Measurements from ENCODE around the gene LFNG.
"Not testable (repeated sequence)": the region's sequence is repeated elsewhere in the genome, so short reads cannot be mapped to it uniquely, and the experiment has no call there.

The LFNG gene

GRCh38 chr7:2546776-2547586, 27.4 kb downstream of the LFNG start:
- H3K4me3 ChIP-seq (ENCODE audit: low read length) = no peak overlapping the region
- H3K9ac ChIP-seq (ENCODE audit: low read depth, low read length) = no peak overlapping the region
- no peak overlapping the region for H3K27ac ChIP-seq (ENCODE audit: low read depth, low read length)
- WGBS = 93% methylated on average over 31 of the region's 31 CpGs
- no peaks in the 10 kb centered on the region for H3K4me1 ChIP-seq (ENCODE audit: insufficient read depth, low read length)
- no peaks in the 10 kb centered on the region for H3K27me3 ChIP-seq (ENCODE audit: insufficient read depth, low read length)
- H3K36me3 ChIP-seq (ENCODE audit: insufficient read depth, low read length) = peaks cover 69% of the 10 kb centered on the region
- no peaks in the 10 kb centered on the region for H3K9me3 ChIP-seq (ENCODE audit: insufficient read depth, low read depth, low read length)

- H3K27me3 ChIP-seq (ENCODE audit: insufficient read depth, low read length) = no peaks in the 10 kb centered on the region
- H3K9me3 ChIP-seq (ENCODE audit: insufficient read depth, low read depth, low read length) = no peaks in the 10 kb centered on the region
- WGBS = 90% methylated on average over 8 of the region's 8 CpGs
- H3K4me1 ChIP-seq (ENCODE audit: insufficient read depth, low read length) = no peaks in the 10 kb centered on the region
- H3K4me3 ChIP-seq (ENCODE audit: low read length) = no peak overlapping the region
- H3K36me3 ChIP-seq (ENCODE audit: insufficient read depth, low read length) = peaks cover 49% of the 10 kb centered on the region
- no peak overlapping the region for H3K9ac ChIP-seq (ENCODE audit: low read depth, low read length)
- no peak overlapping the region for H3K27ac ChIP-seq (ENCODE audit: low read depth, low read length)
Observed at GRCh38 chr7:2551418-2551817, 31.8 kb downstream of the LFNG start.

GRCh38 chr7:2553108-2553507, 33.5 kb downstream of the LFNG start:
- H3K9me3 ChIP-seq (ENCODE audit: insufficient read depth, low read depth, low read length) = no peaks in the 10 kb centered on the region
- H3K4me1 ChIP-seq (ENCODE audit: insufficient read depth, low read length) = no peaks in the 10 kb centered on the region
- H3K36me3 ChIP-seq (ENCODE audit: insufficient read depth, low read length) = peaks cover 34% of the 10 kb centered on the region
- H3K9ac ChIP-seq (ENCODE audit: low read depth, low read length) = no peak overlapping the region
- WGBS = 99% methylated on average over 10 of the region's 10 CpGs
- no peak overlapping the region for H3K27ac ChIP-seq (ENCODE audit: low read depth, low read length)
- H3K4me3 ChIP-seq (ENCODE audit: low read length) = no peak overlapping the region
- no peaks in the 10 kb centered on the region for H3K27me3 ChIP-seq (ENCODE audit: insufficient read depth, low read length)

GRCh38 chr7:2553831-2554581, 34.4 kb downstream of the LFNG start:
- peaks cover 30% of the 10 kb centered on the region for H3K36me3 ChIP-seq (ENCODE audit: insufficient read depth, low read length)
- no peaks in the 10 kb centered on the region for H3K4me1 ChIP-seq (ENCODE audit: insufficient read depth, low read length)
- H3K9me3 ChIP-seq (ENCODE audit: insufficient read depth, low read depth, low read length) = no peaks in the 10 kb centered on the region
- WGBS = 92% methylated on average over 16 of the region's 16 CpGs
- H3K9ac ChIP-seq (ENCODE audit: low read depth, low read length) = peak overlapping the region; percentile 100; the same call in 1 of the 2 replicates
- H3K27ac ChIP-seq (ENCODE audit: low read depth, low read length) = no peak overlapping the region
- H3K4me3 ChIP-seq (ENCODE audit: low read length) = peak overlapping the region; percentile 93
- no peaks in the 10 kb centered on the region for H3K27me3 ChIP-seq (ENCODE audit: insufficient read depth, low read length)

GRCh38 chr7:2554661-2555111, 35.1 kb downstream of the LFNG start:
- Histone ChIP-seq H3K27ac (ENCODE audit: low read depth, low read length) (no peak overlapping the region), H3K36me3 (ENCODE audit: insufficient read depth, low read length) (peaks cover 27% of the 10 kb centered on the region), H3K4me3 (ENCODE audit: low read length) (peak overlapping the region; percentile 93), H3K9me3 (ENCODE audit: insufficient read depth, low read depth, low read length) (no peaks in the 10 kb centered on the region), H3K9ac (ENCODE audit: low read depth, low read length) (peak overlapping the region; percentile 100; the same call in 1 of the 2 replicates), H3K27me3 (ENCODE audit: insufficient read depth, low read length) (peaks cover under 1% of the 10 kb centered on the region; the same call in 1 of the 2 replicates), H3K4me1 (ENCODE audit: insufficient read depth, low read length) (no peaks in the 10 kb centered on the region)
- WGBS = 19% methylated on average over 12 of the region's 12 CpGs

GRCh38 chr7:2555121-2556052, 35.8 kb downstream of the LFNG start, which contains the start of gene BRAT1:
Gene BRAT1, minus strand, starts transcription at chr7:2555524. Its CDS starts 1,093 bp downstream, at chr7:2554431.
- H3K4me1 ChIP-seq (ENCODE audit: insufficient read depth, low read length) = no peaks in the 10 kb centered on the region
- no peaks in the 10 kb centered on the region for H3K9me3 ChIP-seq (ENCODE audit: insufficient read depth, low read depth, low read length)
- H3K27me3 ChIP-seq (ENCODE audit: insufficient read depth, low read length) = peaks cover 3% of the 10 kb centered on the region; the same call in 1 of the 2 replicates
- under 1% methylated on average over 79 of the region's 79 CpGs for WGBS
- H3K36me3 ChIP-seq (ENCODE audit: insufficient read depth, low read length) = peaks cover 26% of the 10 kb centered on the region
- H3K4me3 ChIP-seq (ENCODE audit: low read length) = peak within 1 kb of the TSS; percentile 93
- H3K27ac ChIP-seq (ENCODE audit: low read depth, low read length) = peak within 1 kb of the TSS; percentile 100
- H3K9ac ChIP-seq (ENCODE audit: low read depth, low read length) = peak within 1 kb of the TSS; percentile 100

GRCh38 chr7:2558629-2559282, 39.2 kb downstream of the LFNG start, which contains the start of gene IQCE:
Gene IQCE, plus strand, starts transcription at chr7:2558979. Its CDS starts 203 bp downstream, at chr7:2559182.
- WGBS = 7% methylated on average over 66 of the region's 66 CpGs
- H3K4me3 ChIP-seq (ENCODE audit: low read length) = peak within 1 kb of the TSS; percentile 88
- peaks cover 3% of the 10 kb centered on the region; the same call in 1 of the 2 replicates for H3K27me3 ChIP-seq (ENCODE audit: insufficient read depth, low read length)
- peak within 1 kb of the TSS; percentile 63 for H3K9ac ChIP-seq (ENCODE audit: low read depth, low read length)
- H3K27ac ChIP-seq (ENCODE audit: low read depth, low read length) = peak within 1 kb of the TSS; percentile 35; the same call in 1 of the 2 replicates
- peaks cover 4% of the 10 kb centered on the region; the same call in 1 of the 2 replicates for H3K36me3 ChIP-seq (ENCODE audit: insufficient read depth, low read length)
- H3K9me3 ChIP-seq (ENCODE audit: insufficient read depth, low read depth, low read length) = no peaks in the 10 kb centered on the region
- H3K4me1 ChIP-seq (ENCODE audit: insufficient read depth, low read length) = no peaks in the 10 kb centered on the region

- H3K9me3 ChIP-seq (ENCODE audit: insufficient read depth, low read depth, low read length) = no peaks in the 10 kb centered on the region
- peak overlapping the region; percentile 63 for H3K9ac ChIP-seq (ENCODE audit: low read depth, low read length)
- H3K36me3 ChIP-seq (ENCODE audit: insufficient read depth, low read length) = no peaks in the 10 kb centered on the region
- WGBS = 9% methylated on average over 52 of the region's 53 CpGs
- peaks cover 3% of the 10 kb centered on the region; the same call in 1 of the 2 replicates for H3K27me3 ChIP-seq (ENCODE audit: insufficient read depth, low read length)
- H3K27ac ChIP-seq (ENCODE audit: low read depth, low read length) = peak overlapping the region; percentile 35; the same call in 1 of the 2 replicates
- no peaks in the 10 kb centered on the region for H3K4me1 ChIP-seq (ENCODE audit: insufficient read depth, low read length)
- peak overlapping the region; percentile 88 for H3K4me3 ChIP-seq (ENCODE audit: low read length)
Observed at GRCh38 chr7:2559283-2559950, 39.8 kb downstream of the LFNG start.

GRCh38 chr7:2563955-2564354, 44.4 kb downstream of the LFNG start:
- not testable (repeated sequence) for H3K4me3 ChIP-seq (ENCODE audit: low read length); H3K27me3 ChIP-seq (ENCODE audit: insufficient read depth, low read length); H3K4me1 ChIP-seq (ENCODE audit: insufficient read depth, low read length); H3K36me3 ChIP-seq (ENCODE audit: insufficient read depth, low read length); H3K9me3 ChIP-seq (ENCODE audit: insufficient read depth, low read depth, low read length); H3K27ac ChIP-seq (ENCODE audit: low read depth, low read length); H3K9ac ChIP-seq (ENCODE audit: low read depth, low read length)
- WGBS = 100% methylated on average over 2 of the region's 3 CpGs

Measured in HUES64 (cell line).